Fibroblast of skin of back (primary cell): ENCODE data around the gene CKB.

Experiments used
- DNase-seq: peaks from one replicate; pipeline ENCODE4 v3.0.0-alpha.2; 2013

CKB gene

DNA sequence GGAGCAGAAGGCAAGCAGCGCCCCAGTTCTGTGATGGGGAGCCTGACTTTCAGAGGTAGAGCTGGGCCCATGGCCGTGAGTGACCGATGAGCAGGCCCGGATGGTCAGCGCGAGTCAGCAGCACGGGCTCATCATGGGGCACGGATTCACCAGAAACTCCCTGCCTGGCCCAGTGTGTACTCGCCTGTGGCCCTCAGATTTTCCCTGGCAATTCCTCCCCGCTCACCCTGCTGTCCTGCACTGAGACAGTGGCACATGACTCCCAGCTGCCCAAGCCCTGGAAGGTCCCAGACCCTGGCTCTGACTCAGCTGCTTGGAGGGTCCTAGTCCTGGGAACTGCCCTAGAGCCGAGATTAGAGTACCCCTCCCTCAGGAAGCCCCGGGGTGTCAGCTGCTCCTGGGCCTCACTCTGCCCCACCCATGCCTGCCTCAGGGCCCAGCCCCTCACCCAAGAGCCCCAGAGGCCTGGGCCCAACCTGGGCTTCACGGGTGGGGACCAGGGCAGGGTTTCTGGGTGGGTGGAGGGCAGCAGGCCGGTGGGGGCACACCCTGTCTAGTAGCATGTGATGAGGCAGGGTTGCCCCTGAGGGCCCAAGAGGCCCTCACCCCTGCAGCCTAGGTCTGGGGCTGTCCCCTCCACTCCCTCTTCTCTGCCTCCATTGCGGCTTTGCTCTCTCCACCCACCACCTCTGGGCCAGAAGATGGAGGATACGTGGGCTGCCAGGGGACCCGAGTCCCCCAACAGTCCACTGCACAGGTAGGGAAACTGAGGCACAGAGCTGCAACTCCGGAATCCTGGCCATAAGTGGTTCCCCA, 14.8 kb upstream of the CKB start:
- DNase-seq, result no peak

- DNase-seq, result no peak
Observed at GRCh38 chr14:103536693-103537092, 14.1 kb upstream of the CKB start.

DNA sequence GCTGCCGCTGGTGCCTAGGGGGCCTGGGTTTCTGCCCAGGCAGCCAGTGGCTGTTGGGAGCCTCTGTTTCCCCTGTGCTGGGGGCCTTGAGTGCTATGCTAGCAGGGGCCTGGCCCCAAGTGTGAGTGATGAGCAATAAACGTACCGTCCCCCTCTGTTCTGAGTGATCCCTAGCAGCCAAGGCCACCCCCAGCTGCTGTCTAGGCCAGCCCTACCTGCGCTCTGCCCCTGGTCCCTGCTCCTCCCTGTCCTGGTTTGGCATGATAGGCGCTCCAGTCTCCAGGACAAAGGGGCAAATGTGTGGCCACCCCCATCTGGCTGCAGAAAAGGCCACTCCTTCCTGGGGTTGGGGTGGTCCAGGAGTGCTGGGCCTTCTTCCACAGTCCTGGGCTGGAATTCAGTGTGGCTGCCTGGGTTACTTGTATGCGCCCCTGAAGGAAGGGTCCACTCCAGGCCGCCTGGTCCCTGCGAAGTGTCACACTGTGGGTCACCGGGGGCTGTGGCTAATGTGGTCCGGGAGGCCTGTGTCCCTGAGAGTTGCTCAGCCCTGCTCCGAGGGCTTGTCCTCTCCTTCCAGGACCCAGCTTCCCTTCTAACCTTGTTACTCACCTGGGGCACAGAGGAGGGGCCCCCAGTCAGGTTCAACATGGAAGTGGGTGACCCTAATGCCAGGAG, 13.4 kb upstream of the CKB start:
- DNase-seq, result no peak

DNA sequence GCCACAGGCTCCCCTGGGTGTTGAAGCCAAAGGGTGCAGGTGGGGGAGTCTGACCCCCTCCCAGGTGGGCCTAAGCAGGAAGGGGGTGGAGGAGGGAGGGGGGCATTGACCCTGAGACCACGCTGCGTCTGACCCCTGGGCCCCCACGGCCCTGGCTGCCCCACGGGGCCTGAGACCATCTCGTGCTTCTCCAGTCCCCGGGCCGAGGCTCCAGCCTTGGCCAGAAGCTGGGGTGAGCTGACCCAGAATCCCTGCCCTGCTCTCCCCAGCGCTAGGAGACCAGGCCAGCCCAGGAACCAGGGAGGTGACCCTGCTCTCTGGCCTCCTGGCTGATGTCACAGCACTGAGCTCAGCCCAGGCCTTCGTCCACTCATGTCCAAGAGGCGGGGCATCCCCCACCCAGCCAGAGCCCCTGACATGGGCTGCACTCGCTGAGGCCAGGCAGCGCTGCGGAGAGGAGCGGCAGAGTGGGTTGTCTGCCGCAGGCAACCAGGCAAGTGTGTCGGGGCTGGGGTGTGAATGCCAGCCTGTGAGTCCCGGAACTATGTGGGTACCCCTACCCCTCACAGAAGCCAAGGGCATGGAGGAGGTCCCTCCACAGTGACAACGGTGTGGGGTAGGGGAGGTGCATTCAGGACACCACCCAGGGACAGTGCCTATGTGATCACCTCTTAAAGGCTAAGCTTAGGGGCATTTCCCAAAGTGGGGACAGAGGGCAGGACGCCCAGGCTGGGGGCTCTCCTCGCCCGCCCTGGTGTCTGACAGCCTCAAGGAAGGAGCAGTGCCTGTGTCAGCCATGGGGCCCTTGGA, 12.7 kb upstream of the CKB start:
- no peak for DNase-seq

DNA sequence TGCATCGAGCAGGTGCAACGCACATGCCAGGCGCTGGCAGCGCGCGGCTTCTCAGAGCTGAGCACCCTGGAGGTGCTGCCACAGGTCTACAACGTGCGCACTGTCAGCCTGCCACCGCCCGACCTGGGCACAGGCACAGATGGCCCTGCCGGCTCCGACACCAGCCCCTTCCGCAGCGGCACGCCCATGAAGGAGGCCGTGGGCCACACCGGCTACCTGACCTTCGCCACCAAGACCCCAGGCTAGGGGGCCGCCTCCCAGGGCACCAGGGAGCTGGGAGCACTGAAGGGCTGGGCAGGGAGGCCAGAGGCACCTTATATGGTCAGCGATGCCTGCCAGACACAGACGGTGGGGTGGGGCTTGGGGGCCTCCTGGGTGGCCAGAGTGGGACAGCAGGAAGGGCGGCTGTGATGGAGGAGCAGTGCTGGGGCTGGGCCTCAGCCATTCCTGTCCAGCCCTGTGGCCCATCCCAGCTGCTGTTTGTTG, 12.0 kb upstream of the CKB start:
- no peak for DNase-seq

DNA sequence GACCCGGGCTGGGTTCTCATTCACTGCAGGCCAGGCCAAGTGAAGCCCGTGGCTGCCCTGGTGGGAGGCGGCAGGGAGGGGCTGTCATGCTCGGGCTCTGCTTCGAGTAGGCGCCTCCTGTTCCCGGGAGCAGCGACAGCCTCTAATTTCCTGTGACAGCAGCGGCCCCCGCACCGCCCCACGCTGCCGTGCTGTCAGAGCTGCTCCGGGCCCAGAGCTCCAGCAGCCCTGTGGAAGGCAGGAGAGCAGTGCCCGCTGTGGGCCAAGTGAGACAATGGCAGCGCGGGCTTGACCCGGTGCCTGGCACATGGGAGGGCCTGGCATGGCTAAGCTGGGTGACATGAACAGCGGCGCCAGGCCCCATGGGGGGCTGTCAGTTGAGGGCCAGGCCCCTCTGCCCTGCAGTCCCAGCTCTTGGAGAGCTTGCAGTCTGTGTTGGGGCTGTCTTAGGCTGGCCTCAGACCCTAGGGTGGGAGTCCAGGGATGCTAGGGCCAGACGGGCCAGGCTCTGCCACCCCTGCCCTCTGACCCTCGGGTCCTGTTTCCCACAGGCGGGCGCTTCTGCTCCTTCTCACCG, 11.5 kb upstream of the CKB start:
- DNase-seq, result no peak

DNA sequence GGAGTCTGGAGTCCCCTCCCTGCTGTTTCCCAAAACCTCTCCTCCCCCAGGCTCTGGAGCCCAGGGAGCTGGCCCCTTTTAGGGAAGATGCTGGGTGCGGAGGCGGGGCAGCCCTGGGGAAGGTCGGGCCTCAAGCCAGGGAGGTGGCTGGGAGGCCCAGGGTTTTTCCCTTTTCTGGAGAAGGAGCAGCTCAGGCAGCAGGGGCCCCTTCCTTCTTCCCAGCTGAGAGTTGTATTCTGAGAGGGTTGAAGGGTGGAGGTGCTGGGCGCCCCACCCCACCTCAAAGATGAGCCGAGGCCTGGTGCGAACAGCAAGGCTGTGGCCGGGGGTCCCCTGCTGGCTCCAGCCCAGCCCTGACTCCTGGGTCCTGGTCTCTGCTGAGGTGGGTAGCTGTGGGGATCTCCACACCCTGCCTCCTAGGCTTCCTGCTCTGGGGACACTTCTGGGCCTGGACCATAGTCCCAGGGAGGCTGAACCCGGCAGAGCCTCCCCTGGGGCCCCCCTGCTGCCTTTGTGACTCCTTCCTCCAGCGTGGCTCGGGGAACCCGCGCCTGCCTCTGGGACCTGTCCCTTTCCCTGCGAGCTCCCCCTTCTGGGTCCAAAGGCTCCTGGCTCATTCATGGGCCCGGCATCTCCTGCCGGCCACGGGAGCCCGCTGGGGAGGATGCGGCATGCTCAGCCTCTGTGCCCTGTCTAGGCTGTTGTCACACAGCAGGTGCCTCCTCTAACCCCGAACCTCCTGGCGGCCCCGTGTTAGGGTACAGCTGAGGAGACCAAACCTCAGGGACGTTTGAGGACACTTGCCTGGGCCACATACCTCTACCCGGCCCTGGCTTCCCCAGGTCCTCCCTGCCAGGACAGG, 10.7 kb upstream of the CKB start:
- DNase-seq, result no peak

DNA sequence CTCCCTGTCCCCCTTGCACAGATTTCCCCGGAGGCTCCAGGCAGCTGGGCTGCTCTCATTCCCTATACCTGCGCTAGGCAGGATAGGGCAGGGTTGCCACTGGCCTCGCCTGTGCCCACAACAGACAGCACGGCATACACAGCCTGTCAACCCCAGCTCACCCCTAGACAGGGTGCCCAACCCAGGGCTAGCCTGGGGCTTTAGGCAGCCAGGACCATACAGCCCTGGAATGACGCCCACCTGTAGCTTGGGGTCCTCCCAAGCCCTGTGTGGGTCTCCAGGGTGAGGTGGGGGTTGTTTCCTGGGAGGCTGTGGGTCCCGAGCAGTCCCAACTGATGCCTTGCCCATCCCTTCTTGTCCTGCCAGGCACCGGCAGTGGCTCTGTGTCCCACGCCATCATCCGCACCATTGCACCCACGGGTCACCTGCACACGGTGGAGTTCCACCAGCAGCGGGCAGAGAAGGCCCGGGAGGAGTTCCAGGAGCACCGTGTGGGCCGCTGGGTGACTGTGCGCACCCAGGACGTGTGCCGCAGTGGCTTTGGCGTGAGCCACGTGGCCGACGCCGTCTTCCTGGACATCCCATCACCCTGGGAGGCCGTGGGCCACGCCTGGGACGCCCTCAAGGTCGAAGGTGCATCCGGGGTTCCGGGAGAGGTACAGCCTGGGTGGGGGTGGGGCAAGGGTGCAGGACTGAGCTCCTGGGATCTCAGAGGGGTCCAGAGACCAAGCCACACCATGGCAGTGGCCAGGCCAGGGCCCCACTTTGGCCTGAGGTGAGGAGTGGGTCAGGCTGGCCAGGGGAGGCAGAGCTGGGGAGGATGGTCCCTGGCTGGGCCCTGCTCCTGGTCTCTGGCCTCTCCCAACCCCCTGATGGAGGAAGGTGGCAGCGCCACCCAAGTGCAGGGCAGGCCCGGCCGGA, 9.8 kb upstream of the CKB start:
- no peak for DNase-seq

- DNase-seq, result no peak
Observed at GRCh38 chr14:103531421-103532215, 9.0 kb upstream of the CKB start.

DNA sequence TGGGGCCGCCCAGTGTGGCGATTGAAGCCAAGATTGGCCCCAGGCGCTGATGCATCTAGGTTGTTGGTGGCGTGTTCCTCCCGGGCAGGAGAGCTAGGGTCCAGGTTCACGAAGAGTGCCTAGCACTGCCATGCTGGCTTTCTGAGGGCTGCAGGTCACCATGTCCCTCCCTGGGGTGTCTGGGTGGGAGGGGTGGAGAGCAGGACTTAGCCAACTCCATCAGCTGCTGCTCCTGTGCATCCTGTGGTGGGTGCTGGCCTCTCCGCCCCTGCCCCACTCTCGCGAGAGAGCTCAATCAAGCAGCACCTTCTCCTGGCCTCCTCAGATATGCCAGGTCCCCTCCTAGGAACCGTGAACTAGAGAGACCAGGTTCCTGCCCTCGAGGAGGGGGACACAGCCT, 8.2 kb upstream of the CKB start:
- DNase-seq, result no peak

GRCh38 chr14:103530390-103530789, 7.8 kb upstream of the CKB start:
- no peak for DNase-seq

DNA sequence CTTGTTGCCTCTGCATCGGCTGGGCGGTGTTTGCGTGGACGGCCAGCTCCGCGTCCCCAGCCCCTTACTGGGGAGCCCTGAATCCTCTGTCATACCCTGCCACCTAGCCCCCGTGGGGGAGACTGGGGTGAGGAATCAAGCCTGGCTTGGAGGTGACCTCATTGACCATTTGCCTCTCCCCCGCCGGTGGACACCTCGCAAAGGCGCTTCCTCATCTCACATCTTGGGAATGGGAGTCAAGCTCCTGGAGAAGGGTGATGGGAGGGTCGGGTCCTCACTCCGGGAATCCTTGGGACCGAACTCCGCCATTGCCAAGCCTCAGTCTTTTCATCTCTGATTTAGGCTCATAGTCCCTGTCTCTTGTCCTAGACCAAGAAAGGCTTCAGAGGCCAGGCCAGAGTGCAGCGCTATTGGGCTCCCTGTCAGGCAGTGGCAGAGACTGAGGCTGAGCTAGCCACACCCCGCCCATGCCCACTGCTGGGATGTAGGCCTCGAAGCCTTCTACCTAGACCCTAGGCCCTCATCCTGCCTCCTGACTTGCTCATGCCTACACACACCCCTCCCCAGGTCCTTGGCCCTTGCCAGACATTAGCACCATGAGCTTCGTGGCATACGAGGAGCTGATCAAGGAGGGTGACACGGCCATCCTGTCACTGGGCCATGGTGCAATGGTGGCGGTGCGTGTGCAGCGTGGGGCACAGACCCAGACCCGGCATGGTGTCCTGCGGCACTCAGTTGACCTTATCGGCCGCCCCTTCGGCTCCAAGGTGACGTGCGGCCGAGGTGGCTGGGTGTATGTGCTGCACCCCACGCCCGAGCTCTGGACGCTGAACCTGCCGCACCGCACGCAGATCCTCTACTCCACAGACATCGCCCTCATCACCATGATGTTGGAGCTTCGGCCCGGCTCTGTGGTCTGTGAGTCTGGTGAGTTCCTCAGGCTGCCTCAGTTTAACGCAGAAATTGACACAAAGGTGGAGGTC, 7.0 kb upstream of the CKB start:
- DNase-seq, result no peak

DNA sequence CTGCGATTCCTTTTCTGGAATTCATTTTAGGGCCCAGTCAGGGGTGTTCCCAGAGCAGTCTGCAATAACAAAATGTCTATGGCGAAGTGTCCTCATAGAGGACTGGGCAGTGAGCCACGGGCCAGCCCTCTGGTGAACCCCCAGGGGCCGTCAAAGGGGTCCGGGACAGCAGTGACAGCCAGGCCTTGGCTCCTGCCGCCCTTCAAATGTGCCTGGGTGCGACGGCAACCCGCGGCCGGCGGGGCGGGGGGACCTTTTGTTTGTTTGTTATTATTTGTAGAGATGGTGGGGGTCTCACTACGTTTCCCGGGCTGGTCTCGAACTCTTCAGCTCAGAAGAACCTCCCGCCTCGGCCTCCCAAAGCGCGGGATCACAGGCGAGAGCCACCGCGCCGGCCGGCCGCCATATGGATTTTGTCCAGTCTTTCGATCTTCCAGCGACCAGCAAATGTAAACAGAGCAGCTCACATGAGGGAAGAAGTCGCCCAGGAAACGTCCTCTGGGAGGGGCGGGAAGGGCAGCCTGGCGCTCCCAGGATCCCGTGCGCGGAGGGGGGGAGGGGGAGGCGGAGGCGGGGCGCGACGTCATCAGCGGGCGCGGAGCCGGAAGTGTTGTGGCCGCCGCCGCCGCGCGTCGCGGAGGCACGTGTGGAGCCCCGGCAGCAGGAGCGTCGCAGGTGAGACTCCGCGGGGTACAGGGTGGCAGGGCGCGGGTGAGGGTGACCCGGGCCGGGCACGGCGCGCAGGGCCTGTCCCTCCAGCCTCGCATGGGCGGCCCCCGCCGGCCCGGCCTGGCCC, 6.2 kb upstream of the CKB start, which contains the start of gene TRMT61A:
TSS of gene TRMT61A (plus strand) at position 610 of the 796 bp plus-strand sequence. CDS start 783 bp downstream, outside the sequence.
- peak; percentile 90 for DNase-seq

DNA sequence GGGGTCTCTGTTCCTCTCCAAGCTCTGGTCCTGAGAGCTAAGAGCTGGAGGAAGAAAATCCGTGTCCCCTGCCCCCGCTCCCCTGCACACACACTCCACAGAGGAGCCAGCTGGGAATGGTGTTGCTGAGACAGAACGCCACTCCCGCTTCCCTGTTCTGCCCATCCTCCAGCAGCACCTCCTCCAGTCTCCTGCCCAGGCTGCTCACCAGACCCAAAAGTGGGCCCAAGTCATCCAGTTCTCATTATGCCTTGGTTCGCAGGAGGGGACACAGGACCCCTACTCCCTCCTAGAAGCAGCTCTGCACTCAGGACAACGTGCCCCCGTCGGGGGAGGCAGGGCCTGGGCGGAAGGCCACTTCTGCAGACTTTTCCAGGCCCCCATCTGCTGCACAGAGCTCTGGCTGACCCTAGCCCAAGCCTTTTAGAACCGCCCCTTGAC, 5.5 kb upstream of the CKB start:
- DNase-seq, result no peak

DNA sequence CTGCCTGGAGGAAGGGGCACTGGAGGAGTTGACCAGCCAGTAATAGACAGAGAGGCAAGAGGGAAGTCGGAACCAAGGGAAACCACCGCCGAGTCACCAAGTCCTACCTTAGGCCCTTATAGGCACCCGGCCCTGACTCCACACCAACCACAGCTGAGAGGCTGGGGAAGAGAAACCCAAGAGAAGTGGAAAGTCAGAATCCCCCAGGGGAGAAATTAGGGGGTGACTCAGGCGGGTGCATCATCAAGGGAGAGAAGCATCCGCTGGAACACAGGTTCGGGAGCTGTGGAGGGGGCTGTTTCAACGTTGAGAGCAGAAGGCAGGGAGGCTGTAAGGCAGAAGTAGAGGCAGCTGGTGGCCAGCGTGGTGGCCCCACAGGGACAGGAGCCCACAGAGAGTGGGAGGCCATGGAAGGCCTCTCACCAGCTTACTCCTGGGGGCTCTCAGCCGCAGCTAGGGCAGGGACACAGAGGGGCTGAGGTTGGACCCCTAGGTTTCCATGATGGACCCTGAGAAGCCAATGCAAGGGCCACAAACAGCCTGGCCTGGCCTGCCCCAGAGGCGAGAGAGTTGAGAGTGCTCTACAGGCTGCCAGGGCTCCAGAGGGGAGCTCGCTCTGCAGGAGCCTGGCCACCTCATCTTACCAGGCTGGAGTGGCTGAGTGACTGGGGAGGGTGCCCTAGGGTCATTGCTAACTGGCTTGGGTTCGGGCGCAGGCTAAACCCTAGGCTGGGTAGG, 4.9 kb upstream of the CKB start:
- peak; percentile 69 for DNase-seq

GRCh38 chr14:103526914-103527248, 4.3 kb upstream of the CKB start:
- no peak for DNase-seq
